Activated CD8-positive, alpha-beta T cell treated with anti-CD3 and anti-CD28 coated beads for 36 hours (primary cell): ENCODE measurements around the gene MDC1. TPM values are rescaled to one million over a fixed set of nuclear protein-coding genes. Genes with fewer than 3 reads are reported as not detected.
"Not testable (repeated sequence)": the region's sequence is repeated elsewhere in the genome, so short reads cannot be mapped to it uniquely, and the experiment has no call there.

ENCODE experiments used
- ATAC-seq: fragments of 200-7000 bp; cut with Tn5 transposase; one replicate; pipeline ENCODE4 v1.10.0; 2021; ENCODE audit warnings: mild to moderate bottlenecking, moderate library complexity
- CTCF ChIA-PET: fragments of 350-600 bp; sonication (Branson Sonifier 250); formaldehyde crosslinking; loops from one replicate; lab custom pipeline; 2021; ENCODE audit warnings: antibody characterized with exemption; lab: Charles Lee
- POLR2A ChIA-PET: fragments of 350-600 bp; sonication (Branson Sonifier 250); formaldehyde crosslinking; loops from one replicate; lab custom pipeline; 2021; ENCODE audit warnings: antibody characterized with exemption; lab: Charles Lee
- DNase-seq: peaks from one replicate; pipeline ENCODE4 v3.0.0-alpha.2; 2020
- H3K27ac Mint-ChIP-seq: one replicate; pipeline ENCODE4 v1.8.0; 2021; ENCODE audit warnings: mild to moderate bottlenecking, mixed read lengths
- H3K27me3 Mint-ChIP-seq: one replicate; pipeline ENCODE4 v1.8.0; 2021; ENCODE audit warnings: mixed read lengths
- H3K36me3 Mint-ChIP-seq: one replicate; pipeline ENCODE4 v1.8.0; 2021; ENCODE audit warnings: low read depth, mixed read lengths
- H3K4me1 Mint-ChIP-seq: one replicate; pipeline ENCODE4 v1.8.0; 2021; ENCODE audit warnings: low read depth, mixed read lengths
- H3K4me3 Mint-ChIP-seq: one replicate; pipeline ENCODE4 v1.8.0; 2021; ENCODE audit warnings: mild to moderate bottlenecking, moderate library complexity, mixed read lengths
- H3K9me3 Mint-ChIP-seq: one replicate; pipeline ENCODE4 v1.8.0; 2021; ENCODE audit warnings: mixed read lengths
- CTCF ChIP-seq: fragments of 200-600 bp; IDR thresholded peaks from one replicate; pipeline ENCODE4 v1.8.0; 2022; ENCODE audit warnings: antibody characterized with exemption, mild to moderate bottlenecking
- intact Hi-C: fragments of 100-400 bp; cut with micrococcal nuclease; formaldehyde crosslinking; loops from one replicate; pipeline ENCODE4 v1.10.0; 2022
- total RNA-seq, 2 experiments: library from RNA; stranded (reverse); gene quantifications; one replicate each; pipeline ENCODE4 v1.2.3, GENCODE V29; 2021

MDC1 gene
- total RNA-seq, 2 experiments from 2014 or later: 80.4 to 90.7 TPM

GRCh38 chr6:30664994-30665767 lies 51.9 kb downstream of the MDC1 start:
- POLR2A ChIA-PET: interaction anchor here (0.8 to 1.5 kb wide), 6 partner anchors 12 to 68 kb away, joined by 3 to 4 read pairs (median 3); no protein-coding TSS in a partner anchor
- peaks cover 15% of the 10 kb centered on the region for H3K4me1 Mint-ChIP-seq

GRCh38 chr6:30657922-30658321 lies 59.2 kb downstream of the MDC1 start:
- H3K9me3 Mint-ChIP-seq, H3K4me3 Mint-ChIP-seq, H3K27me3 Mint-ChIP-seq, intact Hi-C loops, DNase-seq, H3K4me1 Mint-ChIP-seq, ATAC-seq: not testable (repeated sequence)
- H3K36me3 Mint-ChIP-seq: peaks cover 38% of the 10 kb centered on the region
- peak overlapping the region; percentile 10 for H3K27ac Mint-ChIP-seq
- ChIA-PET CTCF (interaction anchor here (1.5 kb wide), 1 partner anchor 65 kb away, joined by 3 read pairs; no protein-coding TSS in a partner anchor), POLR2A (interaction anchor here (2.0 kb wide), 1 partner anchor 42 kb away, joined by 4 read pairs; no protein-coding TSS in a partner anchor)

More at GRCh38 chr6:30664994-30665767, 51.9 kb downstream of the MDC1 start:
- no peak for TF ChIP-seq CTCF
- CTCF ChIA-PET: interaction anchor here (0.8 to 2.1 kb wide), 9 partner anchors 10 to 66 kb away, joined by 3 to 6 read pairs (median 4); no protein-coding TSS in a partner anchor
- intact Hi-C loops: no loop called here
- DNase-seq (no peak), ATAC-seq (no peak)
- Mint-ChIP-seq H3K9me3 (no peaks in the 10 kb centered on the region), H3K4me3 (no peak overlapping the region), H3K27ac (no peak overlapping the region), H3K36me3 (peaks cover 46% of the 10 kb centered on the region), H3K27me3 (no peaks in the 10 kb centered on the region)

GRCh38 chr6:30657454-30657853 lies 59.6 kb downstream of the MDC1 start:
- ChIA-PET CTCF (interaction anchor here (1.5 kb wide), 2 partner anchors 11 to 65 kb away, joined by 3 read pairs; no protein-coding TSS in a partner anchor), POLR2A (interaction anchor here (0.6 to 2.0 kb wide), 3 partner anchors 39 to 97 kb away, joined by 3 to 5 read pairs (median 4); partner anchors contain the start of gene MRPS18B)
- Mint-ChIP-seq H3K27me3 (no peaks in the 10 kb centered on the region), H3K36me3 (peaks cover 34% of the 10 kb centered on the region), H3K4me1 (no peaks in the 10 kb centered on the region), H3K27ac (peak overlapping the region; percentile 10), H3K9me3 (no peaks in the 10 kb centered on the region), H3K4me3 (no peak overlapping the region)
- TF ChIP-seq CTCF: no peak
- intact Hi-C loops: no loop called here
- DNase-seq (no peak), ATAC-seq (no peak)

GRCh38 chr6:30656513-30656912 lies 60.6 kb downstream of the MDC1 start:
- intact Hi-C loops: no loop called here
- H3K4me1 Mint-ChIP-seq: no peaks in the 10 kb centered on the region
- ATAC-seq (no peak), DNase-seq (no peak)
- CTCF ChIA-PET: interaction anchor here (1.1 to 1.5 kb wide), 3 partner anchors 10 to 74 kb away, joined by 3 read pairs; no protein-coding TSS in a partner anchor
- no peaks in the 10 kb centered on the region for H3K9me3 Mint-ChIP-seq
- peaks cover 33% of the 10 kb centered on the region for H3K36me3 Mint-ChIP-seq
- POLR2A ChIA-PET: interaction anchor here (0.7 to 2.0 kb wide), 3 partner anchors 8 to 41 kb away, joined by 4 to 5 read pairs (median 5); partner anchors contain the start of gene MRPS18B
- H3K4me3 Mint-ChIP-seq: no peak overlapping the region
- no peaks in the 10 kb centered on the region for H3K27me3 Mint-ChIP-seq
- H3K27ac Mint-ChIP-seq: no peak overlapping the region
- TF ChIP-seq CTCF: no peak

- no peaks in the 10 kb centered on the region for H3K9me3 Mint-ChIP-seq
- no peak overlapping the region for H3K4me3 Mint-ChIP-seq
- ChIA-PET CTCF (interaction anchor here (1.1 to 1.3 kb wide), 2 partner anchors 10 to 75 kb away, joined by 3 read pairs; no protein-coding TSS in a partner anchor), POLR2A (no interaction called here)
- no peak for TF ChIP-seq CTCF
- H3K36me3 Mint-ChIP-seq: peaks cover 37% of the 10 kb centered on the region
- H3K27ac Mint-ChIP-seq: no peak overlapping the region
- no peak for ATAC-seq
- no peaks in the 10 kb centered on the region for H3K27me3 Mint-ChIP-seq
- no peaks in the 10 kb centered on the region for H3K4me1 Mint-ChIP-seq
- intact Hi-C loops: no loop called here
- DNase-seq: no peak
Observed at GRCh38 chr6:30655743-30656094, 61.4 kb downstream of the MDC1 start.
